Stimulated activated CD4-positive, alpha-beta T cell treated with anti-CD3 and anti-CD28 coated beads, TNF-alpha, amount 100 ng/mL, for 24 hours (primary cell): ENCODE results near the gene ERC1.
A peak's percentile ranks its signal among the peaks of the same experiment; 100 is the strongest.
"Not testable (repeated sequence)": the region's sequence is repeated elsewhere in the genome, so short reads cannot be mapped to it uniquely, and the experiment has no call there.

Experiments
- DNase-seq, 3 experiments: peaks; one replicate each; pipeline ENCODE4 v3.0.0-alpha.2; 2020; ENCODE audit warnings: low read depth in 3 of 3

ERC1 gene

DNA sequence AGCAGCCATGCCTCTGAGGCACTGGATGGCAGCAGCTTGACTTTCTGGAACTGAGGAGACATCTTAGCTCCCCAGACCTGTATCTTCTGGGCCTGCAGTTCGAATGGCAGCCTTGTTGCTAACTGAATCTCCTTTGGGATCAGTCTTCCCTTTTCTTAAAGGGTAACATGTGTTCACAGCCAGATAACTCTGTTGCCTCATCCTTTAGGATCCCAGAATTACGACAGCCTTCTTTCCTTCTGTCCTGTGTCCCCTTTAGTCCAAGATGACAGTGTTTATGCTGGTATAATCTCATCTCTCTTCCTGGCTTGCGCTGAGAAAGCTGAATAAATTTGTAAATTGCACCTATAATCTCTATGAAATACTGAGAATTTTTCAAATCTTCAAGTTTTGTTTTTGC, 9.1 kb upstream of the ERC1 start:
- no peak for DNase-seq

DNA sequence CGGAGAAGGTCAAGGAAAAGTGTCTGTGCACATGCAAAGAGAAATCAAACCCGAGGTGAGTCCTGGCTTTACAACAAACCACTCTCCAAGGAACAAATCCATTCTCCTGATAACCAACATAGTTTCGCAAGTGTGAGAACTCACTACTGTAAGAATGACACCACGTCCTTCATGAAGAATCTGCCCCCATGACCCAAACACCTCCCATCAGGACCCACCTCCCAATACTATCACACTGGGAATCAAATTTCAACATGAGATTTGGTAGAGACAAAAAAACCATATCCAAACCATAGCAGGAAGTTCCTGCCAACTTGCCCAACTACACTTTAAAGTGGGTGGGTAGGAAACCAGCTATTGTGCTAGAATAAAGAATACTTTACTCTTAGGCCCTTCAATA, 2.4 kb upstream of the ERC1 start:
- DNase-seq, result no peak

DNA sequence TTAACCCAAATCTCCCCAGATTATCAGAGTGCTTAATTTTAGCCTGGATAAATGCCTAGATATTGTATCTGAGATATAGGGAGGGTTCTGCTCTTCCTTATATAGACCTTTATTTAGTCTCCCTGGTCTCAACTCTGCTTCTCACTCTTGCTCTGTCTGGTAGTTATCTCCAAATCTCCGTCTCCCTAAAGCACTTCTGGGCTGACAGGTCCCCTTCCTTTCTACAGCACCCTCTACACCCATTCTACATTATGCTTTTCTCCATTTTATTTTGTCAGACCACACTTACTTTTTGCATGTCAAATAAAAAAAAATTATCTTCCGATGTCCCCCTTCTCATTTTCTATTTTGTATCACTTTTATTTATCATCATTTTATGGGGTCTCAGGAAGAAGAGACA, 2.0 kb upstream of the ERC1 start:
- no peak for DNase-seq

DNA sequence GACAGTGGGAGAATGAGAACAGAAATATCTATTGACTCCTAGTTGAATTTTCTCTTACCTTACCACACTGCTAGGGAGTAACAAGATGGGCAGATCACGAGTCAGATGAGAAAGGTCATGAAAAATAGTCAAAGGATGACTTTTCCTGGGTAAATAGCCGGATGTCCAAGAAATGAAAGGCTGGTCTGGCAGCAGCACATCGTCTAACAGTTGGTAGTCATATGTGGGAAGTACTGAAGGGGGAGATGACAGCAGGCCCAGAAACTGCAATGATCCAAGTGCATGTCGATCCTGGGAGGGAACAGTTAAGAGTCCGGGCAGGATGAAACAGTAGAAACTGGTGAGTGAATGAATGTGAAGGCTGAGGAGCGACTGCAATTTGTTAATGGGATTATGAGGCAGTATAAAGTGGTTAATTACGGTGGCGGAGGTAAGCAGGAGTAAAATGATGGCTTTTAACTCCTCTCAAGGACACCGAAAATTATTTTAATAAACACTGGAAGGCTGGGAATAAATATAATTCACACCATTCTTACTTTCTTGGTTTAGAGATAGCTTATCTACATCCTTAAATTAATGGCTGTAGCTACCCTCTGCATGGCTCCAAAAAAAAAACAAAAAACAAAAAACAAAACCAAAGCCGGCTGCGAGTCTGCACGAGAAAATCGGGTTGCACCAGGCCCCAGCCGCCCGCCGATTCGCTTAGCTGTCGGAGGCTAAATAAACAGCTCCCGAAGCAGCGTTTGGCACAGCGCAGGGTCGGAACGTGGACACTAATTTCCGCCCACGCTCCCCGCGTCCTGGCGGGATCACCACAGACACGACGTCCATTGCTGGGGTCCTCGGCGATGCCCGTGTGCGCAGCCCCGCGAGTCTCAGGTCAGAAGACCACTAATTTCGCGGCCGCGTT, 1.0 kb upstream of the ERC1 start:
- DNase-seq, result peak; percentile 5 to 54 (median 21)

DNA sequence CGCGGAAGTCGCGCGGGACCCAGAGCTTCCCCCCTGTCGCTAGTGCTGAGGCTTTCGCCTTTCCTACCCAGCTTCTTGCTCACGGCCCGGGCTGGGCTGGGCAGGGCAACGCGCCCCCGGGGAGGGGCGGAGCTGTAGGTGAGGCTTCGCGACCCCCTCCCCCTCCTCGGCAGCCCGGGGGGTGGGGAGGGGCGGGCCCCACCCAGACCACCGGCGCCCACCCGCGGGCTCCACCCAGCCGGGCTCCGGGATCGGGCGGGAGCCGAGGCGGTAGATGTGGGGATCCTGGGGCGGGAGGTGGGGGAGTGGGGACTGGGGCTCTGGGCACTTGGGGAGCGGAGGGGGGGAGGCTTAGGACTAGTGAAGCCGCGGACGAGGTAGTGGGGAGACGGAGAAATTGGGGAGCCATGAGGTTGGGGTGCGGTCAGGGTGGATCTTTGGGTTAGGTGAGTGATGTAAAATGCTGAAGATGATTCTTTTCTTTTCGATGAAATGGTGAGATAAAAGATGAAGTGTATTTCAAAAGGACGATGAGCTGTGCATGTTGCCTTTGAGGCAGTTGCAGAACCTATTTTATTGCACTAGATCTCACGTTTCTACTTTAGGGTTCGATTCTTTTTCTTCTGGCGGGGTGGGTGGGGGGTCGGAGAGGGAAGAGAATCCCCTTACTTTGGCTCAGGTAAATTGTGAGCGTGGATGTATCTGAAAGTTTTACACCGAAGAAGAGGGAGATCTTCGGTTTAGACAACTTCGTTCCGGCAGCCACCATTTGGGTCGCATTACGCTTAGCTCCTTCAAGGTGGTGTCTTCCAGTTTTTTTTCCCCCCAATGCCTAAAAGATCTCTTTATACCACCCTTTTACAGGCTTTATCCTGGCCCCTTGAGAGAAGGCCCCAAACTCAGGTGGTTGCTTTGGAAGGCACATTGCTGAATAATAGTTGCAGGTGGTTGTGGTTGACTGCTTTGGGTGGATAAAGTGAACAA, 619 bp downstream of the ERC1 start:
- DNase-seq, result peak in 2 of 3 experiments; percentile 3 to 45

DNA sequence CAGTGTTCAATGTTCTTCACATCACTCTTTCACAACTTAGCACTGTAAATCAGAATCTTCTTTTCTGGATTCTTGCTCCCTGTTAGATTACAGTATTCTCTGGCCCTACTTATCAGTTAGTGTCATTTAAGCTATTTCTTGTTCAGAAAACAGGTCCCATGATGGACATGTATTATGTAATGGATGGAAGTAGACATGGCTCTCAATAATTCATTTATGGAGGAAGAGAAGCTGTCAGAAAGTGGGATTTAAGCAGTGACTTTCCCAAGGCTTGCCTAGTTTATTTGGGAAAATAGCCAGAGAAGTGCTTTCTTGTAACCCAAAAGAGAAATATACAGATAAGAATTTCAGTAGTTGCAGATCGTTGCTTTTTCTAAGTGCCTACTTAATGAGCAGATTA, 1.6 kb downstream of the ERC1 start:
- DNase-seq, result no peak

DNA sequence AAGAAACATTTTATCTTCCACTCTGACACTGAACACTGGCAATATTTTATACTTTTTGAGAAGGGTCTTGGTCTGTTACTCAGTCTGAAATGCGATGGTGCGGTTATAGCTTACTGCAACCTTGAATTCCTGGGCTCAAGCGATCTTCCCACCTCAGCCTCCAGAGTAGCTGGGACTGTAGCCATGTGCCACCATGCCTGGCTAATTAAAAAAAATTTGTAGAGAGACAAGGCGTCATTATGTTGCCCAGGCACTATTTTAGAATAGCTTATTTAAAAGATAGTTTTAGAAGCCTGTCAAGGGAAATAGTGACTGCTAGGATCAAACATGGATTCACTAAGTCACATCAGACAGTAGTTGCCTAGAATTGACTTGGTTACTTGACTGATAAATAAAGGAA, 5.9 kb downstream of the ERC1 start:
- DNase-seq, result no peak

DNA sequence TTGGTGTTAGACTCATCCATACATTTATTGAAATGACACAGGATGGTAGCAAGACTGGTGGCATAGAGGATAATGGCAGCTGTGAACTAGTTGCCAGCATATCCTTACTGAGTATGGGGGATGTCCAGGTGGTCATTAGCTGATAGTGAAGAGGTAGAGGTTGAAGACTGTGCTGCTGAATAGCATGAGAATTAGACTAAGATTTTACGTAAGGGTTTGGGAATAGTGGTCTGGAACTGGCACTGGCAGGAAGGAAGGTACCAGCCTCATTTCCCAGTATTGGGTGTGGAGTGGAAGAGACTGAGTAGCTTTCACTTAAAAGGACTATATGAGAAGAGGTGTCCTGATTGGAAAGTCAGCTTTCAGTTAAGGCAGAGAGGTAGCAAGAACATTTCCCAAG, 6.5 kb downstream of the ERC1 start:
- DNase-seq, result no peak

DNA sequence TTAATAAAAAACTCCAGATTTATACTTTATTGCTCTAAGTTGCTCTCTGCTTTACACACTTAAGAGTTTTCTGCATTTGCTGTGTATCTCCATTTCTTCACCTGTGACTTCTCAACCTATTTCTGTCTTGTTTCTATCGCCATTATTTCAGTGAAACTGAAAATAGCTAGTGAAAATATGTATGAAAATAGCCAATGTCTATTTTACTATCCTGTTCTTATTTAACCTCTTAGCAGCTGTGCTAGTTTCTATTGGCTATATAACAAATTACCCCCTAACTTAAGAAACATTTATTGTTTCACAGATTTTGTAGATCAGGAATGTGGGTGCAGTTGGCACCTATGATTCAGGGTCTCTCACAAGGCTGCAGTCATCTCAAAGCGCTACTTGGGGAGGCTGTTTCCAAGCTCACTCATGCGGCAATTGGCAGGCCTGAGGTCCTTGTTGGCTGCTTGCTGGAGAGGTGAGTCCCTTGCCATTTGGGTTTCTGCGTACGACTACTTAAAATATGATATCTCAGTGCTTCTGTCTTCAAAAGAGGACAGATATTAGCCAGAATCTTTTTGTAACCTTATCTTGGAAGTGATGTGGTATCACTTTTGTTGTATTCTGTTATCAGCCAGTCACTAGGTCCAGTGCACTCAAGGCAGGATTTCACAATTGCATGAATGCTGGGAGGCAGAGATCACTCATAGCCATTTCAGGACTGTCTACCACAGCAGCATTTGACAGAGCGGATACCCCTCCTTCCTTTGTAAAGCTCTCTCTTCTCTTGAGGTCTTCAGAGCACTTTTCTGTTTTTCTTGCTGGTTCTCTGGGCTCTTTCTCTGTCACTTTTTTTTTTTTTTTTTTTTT, 7.2 kb downstream of the ERC1 start:
- no peak for DNase-seq

DNA sequence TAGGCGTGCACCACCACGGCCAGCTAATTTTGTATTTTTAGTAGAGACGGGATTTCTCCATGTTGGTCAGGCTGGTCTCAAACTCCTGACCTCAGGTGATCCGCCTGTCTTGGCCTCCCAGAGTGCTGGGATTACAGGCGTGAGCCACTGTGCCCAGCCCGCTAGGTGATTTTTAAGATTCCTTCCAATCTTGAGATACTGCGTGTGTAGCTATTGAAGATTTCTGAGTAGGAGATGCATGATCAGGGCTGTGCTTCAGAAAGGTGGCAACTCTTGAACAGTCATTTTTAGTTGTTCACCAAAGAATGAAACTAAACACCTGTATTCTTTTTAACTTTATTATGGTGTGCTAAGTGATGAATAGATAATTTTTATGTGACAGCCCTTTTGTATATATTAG, 8.7 kb downstream of the ERC1 start:
- not testable (repeated sequence) for DNase-seq

DNA sequence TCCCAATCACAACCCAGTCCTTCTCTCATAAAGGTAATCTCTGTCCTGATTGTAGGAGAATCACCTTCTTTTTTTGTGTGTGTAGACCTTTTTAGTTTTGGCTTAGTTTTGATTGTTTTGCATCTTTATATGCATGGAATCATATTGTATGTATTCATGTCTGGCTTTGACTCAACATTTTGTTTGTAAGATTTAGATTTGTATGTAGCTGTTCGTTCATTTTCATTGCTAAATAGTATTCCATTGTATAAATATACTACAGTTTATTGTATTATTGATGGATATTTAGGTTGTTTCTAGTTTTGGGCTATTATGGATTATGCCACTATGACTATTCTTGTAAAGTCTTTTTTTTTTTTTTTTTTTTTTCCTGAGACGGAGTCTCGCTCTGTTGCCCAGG, 10.5 kb downstream of the ERC1 start:
- DNase-seq, result no peak

DNA sequence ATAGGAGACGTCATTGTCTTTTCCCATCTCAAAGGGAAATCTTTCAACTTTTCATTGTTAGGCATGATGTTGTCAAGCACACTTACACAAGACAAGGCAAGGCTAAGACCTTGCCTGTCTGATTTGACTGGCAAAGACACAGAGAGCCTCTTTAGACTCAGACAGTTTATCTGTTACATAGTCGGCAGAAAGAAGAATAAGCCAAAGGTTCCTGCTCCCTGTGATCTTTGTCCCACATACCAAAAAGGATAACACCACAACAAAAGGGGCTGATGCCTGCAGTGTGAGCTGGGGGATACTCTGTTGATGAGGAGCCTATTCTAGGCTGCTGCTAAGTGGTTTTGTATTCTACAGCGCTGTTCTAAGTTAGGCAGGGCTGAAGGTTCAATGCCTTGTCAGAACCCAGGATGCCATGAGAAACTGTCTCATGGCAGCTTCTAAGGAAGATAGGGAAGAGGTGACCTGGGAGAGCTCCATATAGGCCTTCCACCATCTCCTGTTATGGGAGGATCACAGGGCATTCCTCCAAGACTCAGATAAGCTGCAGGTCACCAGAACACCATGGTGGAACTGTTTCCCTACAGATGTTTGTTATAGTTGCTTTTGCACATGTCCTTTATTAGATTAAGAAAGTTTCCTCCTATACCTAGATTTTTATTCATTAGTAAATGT, 12.7 kb downstream of the ERC1 start:
- no peak for DNase-seq

DNA sequence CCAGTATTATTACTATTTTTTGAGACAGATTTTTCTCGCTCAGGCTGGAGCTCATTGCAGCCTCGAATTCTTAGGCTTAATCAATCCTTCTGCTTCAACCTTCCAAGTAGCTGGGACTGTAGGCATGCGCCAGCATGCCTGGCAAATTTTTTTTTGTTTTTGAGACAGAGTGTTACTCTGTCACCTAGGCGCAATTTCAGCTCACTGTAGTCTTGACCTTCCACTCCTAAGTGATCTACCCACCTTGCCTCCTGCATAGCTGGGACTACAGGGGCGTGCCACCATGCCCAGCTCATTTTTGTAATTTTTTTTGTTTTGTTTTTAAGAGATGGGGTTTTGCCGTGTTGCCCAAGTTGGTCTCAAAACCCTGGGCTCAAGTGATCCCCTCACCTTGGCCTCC, 15.2 kb downstream of the ERC1 start:
- DNase-seq, result no peak

DNA sequence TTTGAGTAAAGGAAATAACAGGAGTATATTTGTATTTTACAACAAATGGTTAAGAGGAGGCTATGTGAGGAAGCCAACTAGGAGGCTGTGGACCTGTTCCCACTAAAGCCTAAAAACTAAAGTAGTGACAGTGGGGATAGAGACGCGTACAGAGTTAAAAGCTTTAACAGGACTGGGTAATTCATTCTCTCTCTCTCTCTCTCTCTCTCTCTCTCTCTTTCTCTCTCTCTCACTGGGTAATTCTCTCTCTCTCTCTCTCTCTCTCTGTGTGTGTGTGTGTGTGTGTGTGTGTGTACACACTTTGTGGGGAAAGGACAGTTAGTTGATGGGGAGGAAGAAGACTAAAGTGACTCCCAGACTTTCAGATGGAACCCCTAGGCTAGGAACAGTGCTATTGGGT, 16.3 kb downstream of the ERC1 start:
- no peak for DNase-seq

DNA sequence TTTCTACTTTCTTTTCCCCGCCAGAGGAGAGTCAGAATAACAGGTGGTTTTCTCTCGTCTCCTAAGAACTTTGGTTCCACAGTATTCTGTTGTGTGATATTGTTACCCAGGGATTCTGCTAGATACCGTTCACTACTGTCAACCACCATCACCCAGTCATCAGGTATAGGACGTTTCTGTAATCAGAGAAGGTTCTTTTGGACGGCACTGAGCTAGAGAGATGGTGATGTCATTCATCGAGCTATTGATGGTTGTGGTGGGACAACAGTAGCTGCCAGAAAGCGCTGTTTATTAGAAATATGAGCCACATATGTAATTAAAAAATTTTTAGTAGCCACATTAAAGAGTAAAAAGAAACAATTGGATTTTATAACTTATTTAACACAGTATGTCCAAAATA, 17.0 kb downstream of the ERC1 start:
- DNase-seq, result no peak

DNA sequence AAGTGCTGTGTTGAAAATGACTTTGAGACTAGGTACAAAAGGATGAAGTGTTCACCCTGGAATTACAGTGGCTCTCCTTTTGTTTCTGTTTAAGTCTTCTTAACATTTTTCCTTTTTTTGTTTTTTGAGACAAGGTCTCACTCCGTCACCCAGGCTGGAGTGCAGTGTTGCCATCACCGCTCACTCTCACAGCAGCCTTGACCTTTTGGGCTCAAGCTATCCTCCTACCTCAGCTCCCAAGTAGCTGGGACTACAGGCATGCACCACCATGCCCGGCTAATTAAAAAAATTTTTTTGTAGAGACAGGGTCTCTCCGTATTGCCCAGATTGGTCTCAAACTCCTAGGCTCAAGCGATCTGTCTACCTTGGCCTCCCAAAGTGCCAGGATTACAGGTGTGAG, 20.1 kb downstream of the ERC1 start:
- no peak for DNase-seq

DNA sequence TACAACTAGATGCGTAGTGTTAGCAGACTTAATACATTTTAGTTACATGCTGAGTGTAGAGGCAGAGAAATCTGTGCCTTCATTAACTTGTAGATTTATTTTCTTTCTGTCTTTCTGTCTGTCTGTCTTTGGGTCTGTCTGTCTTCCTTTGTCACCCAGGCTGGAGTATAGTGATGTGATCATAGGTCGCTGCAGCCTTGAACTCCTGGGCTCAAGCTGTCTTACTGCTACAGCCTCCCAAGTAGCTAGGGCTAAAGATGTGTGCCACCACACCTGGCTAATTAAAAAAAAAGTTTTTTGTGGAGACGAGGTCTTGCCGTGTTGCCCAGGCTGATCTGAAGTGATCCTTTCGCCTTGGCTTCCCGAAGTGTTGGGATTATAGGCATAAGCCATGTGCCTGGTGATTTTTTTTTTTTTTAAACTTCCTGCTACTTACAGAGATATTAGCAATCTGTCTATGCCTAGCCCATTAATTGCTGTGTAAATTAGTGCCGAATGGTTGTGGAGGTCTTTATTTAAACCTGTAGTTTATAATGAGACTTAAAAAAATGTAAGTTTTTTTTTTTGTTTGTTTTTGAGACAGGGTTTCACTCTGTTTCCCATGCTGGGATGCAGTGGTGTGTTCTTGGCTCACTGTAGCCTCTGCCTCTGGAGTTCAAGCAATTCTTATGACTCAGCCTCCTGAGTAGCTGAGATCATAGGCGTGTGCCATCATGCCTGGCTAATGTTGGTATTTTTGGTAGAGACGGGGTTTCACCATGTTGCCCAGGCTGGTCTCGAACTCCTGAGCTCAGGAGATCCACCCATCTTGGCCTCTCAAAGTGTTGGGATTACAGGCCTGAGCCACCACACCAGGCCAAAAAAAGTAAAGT, 22.8 kb downstream of the ERC1 start:
- DNase-seq, result no peak

DNA sequence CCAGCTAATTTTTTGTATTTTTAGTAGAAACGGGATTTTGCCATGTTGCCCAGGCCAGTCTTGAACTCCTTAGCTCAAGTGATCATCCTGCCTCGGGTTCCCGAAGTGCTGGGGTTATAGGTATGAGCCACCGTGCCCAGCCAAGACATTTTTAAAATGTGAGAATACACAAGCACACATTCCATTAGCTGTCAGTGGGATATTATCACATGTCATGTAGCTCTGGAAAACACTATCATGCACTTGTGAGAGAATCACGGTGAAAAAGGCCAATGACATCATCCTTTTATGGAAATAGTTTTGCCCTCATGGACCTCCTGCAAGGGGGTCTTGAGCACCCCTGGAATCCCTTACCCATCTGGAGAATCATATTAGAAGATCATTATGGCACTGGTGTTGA, 28.3 kb downstream of the ERC1 start:
- no peak for DNase-seq

DNA sequence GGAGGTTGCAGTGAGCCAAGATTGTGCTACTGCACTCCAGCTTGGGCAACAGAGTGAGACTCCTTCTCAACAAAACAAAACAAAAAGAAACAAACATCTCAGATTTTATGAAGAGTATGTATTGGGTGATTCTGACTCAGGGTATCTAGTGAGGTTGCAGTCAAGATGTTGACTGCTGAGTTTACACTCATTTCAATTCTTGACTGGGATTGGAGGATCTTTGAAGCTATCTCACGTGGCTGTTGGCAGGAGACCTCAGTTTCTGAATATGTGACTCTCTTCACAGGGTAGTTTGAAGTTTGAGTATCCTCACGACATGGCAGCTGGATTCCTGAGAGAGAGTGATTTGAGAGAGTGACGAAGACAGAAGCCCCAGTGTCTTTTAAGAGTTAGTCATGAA, 29.4 kb downstream of the ERC1 start:
- DNase-seq, result no peak
